ENCODE results near the gene FNDC4.

The FNDC4 gene

DNA sequence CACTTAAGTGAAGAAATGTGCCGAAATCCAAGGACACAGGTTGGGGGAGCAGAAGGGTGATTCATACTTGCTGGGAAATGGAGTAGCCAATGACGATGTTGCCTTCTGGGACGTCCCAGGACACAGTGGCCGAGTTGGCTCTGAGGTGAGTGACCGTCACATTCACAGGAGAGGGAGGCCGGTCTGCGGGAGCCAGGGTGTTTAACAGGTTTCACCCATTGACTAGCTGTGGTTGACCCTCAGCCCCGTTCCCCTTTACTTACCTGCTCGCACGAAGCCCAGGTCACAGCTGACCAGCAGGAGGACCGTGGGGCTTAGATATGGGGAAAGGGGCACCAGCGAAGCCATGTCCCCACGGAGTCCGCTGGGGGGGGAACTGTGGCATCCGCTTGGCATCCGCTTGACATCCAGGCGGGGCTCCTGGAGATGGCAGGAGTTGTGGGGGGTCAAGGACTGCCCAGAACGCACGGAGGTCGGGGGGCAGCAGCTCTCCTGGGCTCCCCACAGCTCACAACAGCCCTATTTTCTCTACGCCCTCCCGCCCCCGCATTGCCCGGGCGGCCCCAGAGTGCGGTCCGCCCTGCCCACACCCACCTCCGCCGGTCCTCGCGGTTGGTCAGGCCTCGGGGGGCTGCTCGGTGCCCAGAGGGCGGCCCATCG is 586 bp downstream of the FNDC4 start:
- in situ Hi-C loops (cut with MboI; ENCODE audit: low sequenced_read_pairs), result no loop called here

DNA sequence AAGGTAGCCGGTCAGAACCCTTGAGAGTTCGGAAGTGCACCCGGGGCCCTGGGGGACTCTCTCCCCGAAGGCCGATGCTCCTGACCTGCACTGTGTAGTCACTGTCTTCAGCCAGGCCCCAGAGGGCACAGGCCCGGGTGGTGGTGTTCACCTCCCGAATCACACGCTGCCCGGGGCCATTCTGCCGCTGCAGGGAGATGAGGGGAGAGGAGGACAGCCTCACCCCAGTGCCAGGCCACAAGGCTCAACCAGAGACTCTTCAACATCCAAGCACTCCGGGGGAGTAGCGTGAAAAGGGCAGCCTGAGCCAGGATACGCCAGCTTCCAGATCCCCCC is 1.1 kb downstream of the FNDC4 start:
- in situ Hi-C loops (cut with MboI; ENCODE audit: low sequenced_read_pairs), result no loop called here

- in situ Hi-C loops (cut with MboI; ENCODE audit: low sequenced_read_pairs), result no loop called here
These were observed 2.4 kb downstream of the FNDC4 start for GRCh38 chr2:27492557-27492956.

- in situ Hi-C loops (cut with MboI; ENCODE audit: low sequenced_read_pairs), result no loop called here
These were observed 5.3 kb downstream of the FNDC4 start, which contains the start of gene IFT172 for GRCh38 chr2:27489498-27490397. Gene IFT172 (minus strand): TSS chr2:27489743. CDS start chr2:27489653, 90 bp downstream.

DNA sequence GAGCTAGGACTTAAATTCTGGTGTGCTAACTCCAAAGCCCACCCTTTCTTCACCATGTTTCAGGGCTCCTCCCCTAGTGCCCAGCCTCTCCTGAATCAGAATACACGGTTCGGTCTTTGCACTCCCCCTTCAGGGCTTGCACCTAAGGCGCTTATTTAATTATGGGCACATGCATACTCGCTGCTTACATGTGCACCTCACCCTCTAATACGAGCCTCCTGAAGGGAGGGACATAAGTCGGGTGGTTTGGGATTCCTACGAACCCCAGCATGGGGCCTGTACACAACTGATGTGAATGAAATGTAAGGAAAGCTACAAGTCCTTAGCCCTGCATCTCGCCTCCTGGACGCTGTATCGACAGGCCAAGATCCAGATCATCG is 5.9 kb downstream of the FNDC4 start:
- in situ Hi-C loops (cut with MboI; ENCODE audit: low sequenced_read_pairs), result no loop called here

DNA sequence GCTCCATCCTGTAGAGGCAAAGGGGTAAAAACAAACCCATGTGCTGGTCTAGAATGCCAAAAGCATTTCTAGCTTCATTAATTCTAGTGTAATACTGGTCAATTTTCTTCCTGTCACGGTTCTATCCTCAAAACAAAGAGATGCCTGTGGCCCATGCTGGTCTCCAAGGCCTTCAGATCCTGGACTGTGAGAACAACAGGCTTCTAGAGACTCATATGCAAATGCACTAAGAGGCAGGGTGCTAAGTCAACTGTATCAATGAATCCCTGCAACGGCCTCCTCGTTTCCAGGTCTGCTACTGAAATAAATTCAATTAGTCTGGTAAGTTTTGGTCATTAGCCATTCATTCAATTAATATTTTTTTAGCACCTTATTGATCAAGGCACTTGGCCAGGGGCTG is 9.5 kb downstream of the FNDC4 start:
- in situ Hi-C loops (cut with MboI; ENCODE audit: low sequenced_read_pairs), result no loop called here

DNA sequence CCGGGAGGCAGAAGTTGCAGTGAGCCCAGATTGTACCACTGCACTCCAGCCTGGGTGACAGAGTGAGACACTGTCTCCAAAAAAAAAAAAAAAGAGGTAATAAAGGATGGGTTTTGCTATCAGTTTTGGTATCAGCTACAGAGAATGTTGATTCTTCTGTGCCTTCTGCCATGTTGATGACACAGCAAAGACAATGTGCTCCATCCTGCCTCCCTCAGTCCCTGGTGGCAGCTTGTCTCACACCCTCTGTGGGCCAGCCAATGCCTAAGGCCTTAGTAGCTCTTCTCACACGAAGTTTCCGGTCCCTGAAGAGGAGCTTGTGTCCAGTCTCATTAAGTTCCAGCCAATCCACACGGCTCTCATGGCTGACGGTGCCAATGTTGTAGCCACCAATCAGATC is 23.0 kb downstream of the FNDC4 start:
- in situ Hi-C loops (cut with MboI; ENCODE audit: low sequenced_read_pairs), result no loop called here

DNA sequence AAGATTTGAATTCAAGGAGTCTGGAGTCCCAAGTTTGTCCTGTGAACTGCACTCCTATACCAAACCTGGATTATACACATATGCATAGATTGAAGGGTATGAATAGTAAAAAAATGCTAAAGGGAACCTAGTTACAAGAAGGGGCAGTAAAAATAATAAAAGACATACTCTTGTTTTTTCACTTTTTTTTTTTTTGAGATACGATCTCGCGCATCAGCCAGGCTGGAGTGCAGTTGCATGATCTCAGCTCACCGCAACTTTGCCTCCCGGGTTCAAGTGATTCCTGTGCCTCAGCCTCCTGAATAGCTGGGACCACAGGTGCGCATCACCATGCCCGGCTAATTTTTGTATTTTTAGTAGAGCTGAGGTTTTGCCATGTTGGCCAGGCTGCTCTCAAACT is 30.6 kb downstream of the FNDC4 start:
- in situ Hi-C loops (cut with MboI; ENCODE audit: low sequenced_read_pairs), result no loop called here

- in situ Hi-C loops (cut with MboI; ENCODE audit: low sequenced_read_pairs), result no loop called here
These were observed 33.9 kb downstream of the FNDC4 start for GRCh38 chr2:27461118-27461517.

DNA sequence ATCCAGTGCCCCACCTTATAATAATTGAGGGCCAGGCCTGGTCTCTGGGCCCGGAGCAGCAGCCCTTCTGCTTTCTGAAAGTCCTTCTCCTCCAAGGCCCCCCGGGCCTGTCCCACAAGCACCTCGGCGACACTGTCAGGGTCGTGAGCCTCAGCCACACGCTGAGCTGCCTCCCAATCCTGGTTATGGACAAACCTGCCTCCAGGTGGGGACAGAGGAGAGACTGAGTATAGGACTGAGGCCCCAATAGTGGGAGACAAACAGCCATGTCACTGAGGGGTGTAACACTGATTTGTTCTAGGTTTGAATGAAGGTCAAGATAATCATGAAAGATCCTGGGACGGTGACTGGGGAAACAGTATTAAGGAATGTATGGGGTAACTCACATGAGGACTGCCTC is 41.0 kb downstream of the FNDC4 start:
- in situ Hi-C loops (cut with MboI; ENCODE audit: low sequenced_read_pairs), result no loop called here

DNA sequence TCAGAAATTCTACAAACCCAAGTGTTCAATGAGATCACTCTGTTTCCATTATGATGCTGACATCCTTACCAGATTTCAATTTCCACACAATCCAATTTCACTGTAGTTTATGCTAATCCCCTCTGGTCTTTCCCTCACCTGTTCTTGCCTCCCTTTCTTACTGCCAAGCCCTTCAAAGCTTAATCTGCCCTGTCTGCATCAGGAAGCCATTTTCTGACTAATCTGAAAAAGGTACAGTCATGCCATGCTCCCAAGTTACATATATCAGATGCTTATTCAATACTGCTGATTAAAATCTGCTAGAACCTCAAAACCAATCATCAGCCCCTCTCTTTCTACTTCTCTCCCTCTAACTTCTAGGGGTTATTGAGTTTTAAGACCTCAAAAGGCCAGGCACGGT is 43.9 kb downstream of the FNDC4 start:
- in situ Hi-C loops (cut with MboI; ENCODE audit: low sequenced_read_pairs), result no loop called here

GRCh38 chr2:27448381-27448780 is 46.6 kb downstream of the FNDC4 start:
- in situ Hi-C loops (cut with MboI; ENCODE audit: low sequenced_read_pairs), result no loop called here

DNA sequence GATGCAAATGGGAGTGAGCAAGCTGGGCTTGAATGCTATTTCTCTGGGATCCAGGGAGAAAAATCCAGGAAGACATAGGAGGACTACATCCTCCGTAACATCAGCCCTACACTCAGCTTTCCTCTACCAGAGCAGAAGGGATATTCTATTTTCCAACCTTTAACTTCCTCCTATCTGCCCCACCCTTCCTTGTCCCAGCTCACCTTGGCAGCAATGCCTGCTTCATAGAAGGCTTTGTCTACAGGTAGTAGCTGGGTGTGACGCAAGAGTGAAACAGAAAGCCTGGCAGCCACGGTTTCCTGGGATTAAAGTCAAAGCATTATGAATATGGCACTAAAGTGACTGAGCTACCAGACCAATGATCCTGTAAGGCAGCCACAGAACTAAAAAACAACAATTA is 48.9 kb downstream of the FNDC4 start:
- in situ Hi-C loops (cut with MboI; ENCODE audit: low sequenced_read_pairs), result no loop called here

- in situ Hi-C loops (cut with MboI; ENCODE audit: low sequenced_read_pairs), result no loop called here
These were observed 49.4 kb downstream of the FNDC4 start for GRCh38 chr2:27445615-27446014.

DNA sequence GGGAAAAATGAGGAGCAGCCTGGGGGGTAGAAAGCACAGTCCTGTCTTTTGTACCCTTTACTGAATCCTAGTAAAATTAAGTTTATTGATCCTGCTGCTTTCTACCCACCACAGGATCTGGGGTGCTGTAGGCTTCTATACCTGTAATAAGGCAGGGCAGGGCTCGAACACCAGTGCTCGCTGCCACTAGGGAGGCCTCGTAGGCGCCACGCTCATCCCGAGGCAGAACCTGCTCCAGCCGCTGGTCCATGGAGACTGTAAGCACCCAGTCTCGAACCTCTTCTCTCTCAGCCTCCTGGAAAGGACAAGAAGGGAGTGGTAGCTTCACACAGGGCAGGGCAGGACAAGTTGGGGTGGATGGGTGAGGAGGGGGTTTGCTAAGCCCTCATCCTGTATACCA is 49.8 kb downstream of the FNDC4 start:
- in situ Hi-C loops (cut with MboI; ENCODE audit: low sequenced_read_pairs), result no loop called here

GRCh38 chr2:27442920-27443282 is 52.1 kb downstream of the FNDC4 start:
- in situ Hi-C loops (cut with MboI; ENCODE audit: low sequenced_read_pairs), result no loop called here

DNA sequence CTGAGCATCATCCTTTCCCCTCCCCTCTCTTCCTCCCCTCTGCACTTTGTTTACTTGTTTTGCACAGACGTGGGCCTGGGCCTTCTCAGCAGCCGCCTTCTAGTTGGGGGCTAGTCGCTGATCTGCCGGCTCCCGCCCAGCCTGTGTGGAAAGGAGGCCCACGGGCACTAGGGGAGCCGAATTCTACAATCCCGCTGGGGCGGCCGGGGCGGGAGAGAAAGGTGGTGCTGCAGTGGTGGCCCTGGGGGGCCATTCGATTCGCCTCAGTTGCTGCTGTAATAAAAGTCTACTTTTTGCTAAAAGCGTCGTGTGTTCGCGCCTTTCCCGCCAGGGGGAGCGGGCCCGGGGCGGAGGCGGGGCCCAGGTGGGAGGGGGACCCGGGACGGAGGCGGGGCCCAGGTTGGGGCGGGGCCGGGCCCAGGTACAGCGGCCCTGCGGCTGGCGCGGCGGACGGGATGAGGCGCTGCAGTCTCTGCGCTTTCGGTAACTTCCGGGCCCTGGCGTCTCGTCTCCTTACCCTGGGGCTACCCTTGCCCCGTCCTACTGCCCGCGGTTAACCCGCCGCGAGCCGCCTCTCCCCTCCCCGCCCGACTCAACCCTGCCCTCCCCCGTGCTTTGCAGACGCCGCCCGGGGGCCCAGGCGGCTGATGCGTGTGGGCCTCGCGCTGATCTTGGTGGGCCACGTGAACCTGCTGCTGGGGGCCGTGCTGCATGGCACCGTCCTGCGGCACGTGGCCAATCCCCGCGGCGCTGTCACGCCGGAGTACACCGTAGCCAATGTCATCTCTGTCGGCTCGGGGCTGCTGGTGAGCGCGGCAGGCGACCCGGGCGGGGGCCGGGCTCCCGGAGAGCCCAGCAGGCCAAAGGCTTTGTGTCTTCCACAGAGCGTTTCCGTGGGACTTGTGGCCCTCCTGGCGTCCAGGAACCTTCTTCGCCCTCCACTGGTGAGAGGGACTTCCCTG is 52.8 kb downstream of the FNDC4 start, which contains the start of gene KRTCAP3:
Gene KRTCAP3, plus strand, starts transcription at position 424 of the 962 bp plus-strand sequence. Its CDS starts 32 bp downstream, at position 456.
- in situ Hi-C loops (cut with MboI; ENCODE audit: low sequenced_read_pairs), result no loop called here

Measured in hTERT RPE-1 (cell line).